Keratinocyte (primary cell): ENCODE data around the gene SMARCA2. TPM values are rescaled to one million over a fixed set of nuclear protein-coding genes. Genes with fewer than 3 reads are reported as not detected.

Experiments used
- DNase-seq: peaks from one replicate; pipeline ENCODE4 v3.0.0-alpha.2; 2011; ENCODE audit warnings: low read depth, missing footprints, low spot score
- FAIRE-seq: peaks from 2 replicates; lab custom pipeline; 2011; peaks lifted over from hg19 to GRCh38; lab: Jason Lieb, UNC
- H2AFZ ChIP-seq: 2 replicates; pipeline ENCODE4 v1.6.0; 2012; ENCODE audit warnings: low read length, control low read depth, inconsistent platforms; ENCODE audit not compliant: control insufficient read depth
- H3K27ac ChIP-seq: 2 replicates; pipeline ENCODE4 v1.5.1; 2011; ENCODE audit warnings: low read length; ENCODE audit not compliant: control insufficient read depth, insufficient read depth
- H3K27me3 ChIP-seq: 3 replicates; pipeline ENCODE4 v1.6.0; 2011; ENCODE audit warnings: low read length; ENCODE audit not compliant: control insufficient read depth, insufficient read depth; ENCODE audit errors: extremely low read depth
- H3K36me3 ChIP-seq, 2 experiments: 2 replicates in 1 of 2; 3 replicates in 1 of 2; pipeline ENCODE4 v1.5.1; 2011; ENCODE audit warnings: low read length in 2 of 2, mild to moderate bottlenecking in 1 of 2; ENCODE audit not compliant: control insufficient read depth in 2 of 2, insufficient read depth in 2 of 2; ENCODE audit errors: extremely low read depth in 1 of 2
- H3K4me1 ChIP-seq: 3 replicates; pipeline ENCODE4 v1.5.1; 2011; ENCODE audit warnings: low read length; ENCODE audit not compliant: control insufficient read depth, insufficient read depth; ENCODE audit errors: extremely low read depth
- H3K4me2 ChIP-seq: 3 replicates; pipeline ENCODE4 v1.6.0; 2011; ENCODE audit warnings: low read depth, low read length; ENCODE audit not compliant: control insufficient read depth, insufficient read depth; ENCODE audit errors: extremely low read depth
- H3K4me3 ChIP-seq, 3 experiments: fragments of 200-600 bp in 1 of 3; sonication (generic) in 1 of 3; 2 replicates in 2 of 3; 3 replicates in 1 of 3; pipeline ENCODE4 v1.5.1; 2011 to 2016; ENCODE audit warnings: low read length in 3 of 3, mild to moderate bottlenecking in 3 of 3, control low read depth in 2 of 3, inconsistent platforms in 1 of 3, low read depth in 1 of 3, mixed read lengths in 1 of 3, mixed run types in 1 of 3, moderate library complexity in 1 of 3; ENCODE audit not compliant: control insufficient read depth in 2 of 3, insufficient read depth in 2 of 3; ENCODE audit errors: extremely low read depth in 1 of 3
- H3K79me2 ChIP-seq: 2 replicates; pipeline ENCODE4 v1.6.0; 2012; ENCODE audit warnings: low read length; ENCODE audit not compliant: control insufficient read depth, insufficient read depth
- H3K9ac ChIP-seq: 3 replicates; pipeline ENCODE4 v1.6.0; 2011; ENCODE audit warnings: low read length; ENCODE audit not compliant: control insufficient read depth, insufficient read depth; ENCODE audit errors: extremely low read depth
- H3K9me1 ChIP-seq: 3 replicates; pipeline ENCODE4 v1.6.0; 2011; ENCODE audit warnings: low read length; ENCODE audit not compliant: control insufficient read depth, insufficient read depth; ENCODE audit errors: extremely low read depth
- H3K9me3 ChIP-seq: 2 replicates; pipeline ENCODE4 v1.5.1; 2012; ENCODE audit warnings: low read depth, low read length; ENCODE audit not compliant: control insufficient read depth
- H4K20me1 ChIP-seq: 3 replicates; pipeline ENCODE4 v1.6.0; 2011; ENCODE audit warnings: low read length; ENCODE audit not compliant: control insufficient read depth, insufficient read depth; ENCODE audit errors: extremely low read depth
- CTCF ChIP-seq, 3 experiments: IDR thresholded peaks in 1 of 3; conservative IDR thresholded peaks in 1 of 3; optimal IDR thresholded peaks in 1 of 3; 2 replicates in 2 of 3; 3 replicates in 1 of 3; pipeline versions ENCODE3 to v1.5.1; 2011; ENCODE audit warnings: low read length in 3 of 3, mild to moderate bottlenecking in 3 of 3, moderate library complexity in 2 of 3, control low read depth in 1 of 3, inconsistent platforms in 1 of 3; ENCODE audit not compliant: insufficient read depth in 2 of 3; ENCODE audit errors: extremely low read depth in 1 of 3
- EZH2 ChIP-seq: IDR thresholded peaks from one replicate; pipeline ENCODE4 v1.6.1; 2012; ENCODE audit warnings: inconsistent platforms, mild to moderate bottlenecking, low read length, moderate library complexity
- dilution Hi-C: fragments of 300-500 bp; cut with MboI; formaldehyde crosslinking; loops from one replicate; pipeline ENCODE4 v1.7.0; 2020; ENCODE audit warnings: low sequenced_read_pairs; ENCODE audit not compliant: extremely low pct_ligation_motif_present
- polyA plus RNA-seq, 5 experiments: library from polyadenylated mRNA; depleted of rRNA in 3 of 5; stranded (reverse) in 3 of 5; stranded (forward) in 1 of 5; unstranded in 1 of 5; fragments of >200 nt; gene quantifications; 1 replicate in 1 of 5; 2 replicates in 3 of 5; 3 replicates in 1 of 5; pipeline versions ENCODE4 v1.2.1 to v1.2.3, GENCODE V29; 2011 to 2012; ENCODE audit warnings: missing spikeins in 2 of 5, low read depth in 1 of 5, low replicate concordance in 1 of 5

The SMARCA2 gene
- polyA plus RNA-seq, 1 donor (not counting 4 experiments of a cell fraction or from before 2014, with no cell fraction given), result 39.0 TPM

- no peaks in the 10 kb centered on the region for H4K20me1 ChIP-seq
- no peaks in the 10 kb centered on the region for H3K4me1 ChIP-seq
- dilution Hi-C loops, result no loop called here
- H3K4me3 ChIP-seq, result no peak overlapping the region
- no peaks in the 10 kb centered on the region for H3K9me1 ChIP-seq
- no peak overlapping the region for H3K27ac ChIP-seq
- DNase-seq (no peak), FAIRE-seq (no peak)
- peaks cover 2 to 5% of the 10 kb centered on the region in 2 experiments for H3K36me3 ChIP-seq
- H3K9me3 ChIP-seq, result no peaks in the 10 kb centered on the region
- TF ChIP-seq CTCF (optimal IDR thresholded peaks at IDR 0.05 in 1 of 3, IDR thresholded peaks at IDR 0.05 in 1 of 3, conservative IDR thresholded peaks at IDR 0.05 in 1 of 3; ENCODE audit: extremely low read depth in 1 of 3, insufficient read depth in 2 of 3, low read length in 3 of 3) (no peak), EZH2 (no peak)
- no peaks in the 10 kb centered on the region for H3K27me3 ChIP-seq
- no peak overlapping the region for H3K9ac ChIP-seq
- H2AFZ ChIP-seq, result no peak overlapping the region
- H3K4me2 ChIP-seq, result no peak overlapping the region
- H3K79me2 ChIP-seq, result no peaks in the 10 kb centered on the region
These were observed 180.1 kb downstream of the SMARCA2 start for GRCh38 chr9:2195211-2195610.

GRCh38 chr9:2196757-2197156 is 181.6 kb downstream of the SMARCA2 start:
- no peaks in the 10 kb centered on the region for H3K9me1 ChIP-seq
- no peak overlapping the region for H3K27ac ChIP-seq
- FAIRE-seq, result no peak
- no peaks in the 10 kb centered on the region for H3K36me3 ChIP-seq
- no peak for TF ChIP-seq EZH2
- no peak for TF ChIP-seq CTCF (optimal IDR thresholded peaks at IDR 0.05 in 1 of 3, IDR thresholded peaks at IDR 0.05 in 1 of 3, conservative IDR thresholded peaks at IDR 0.05 in 1 of 3; ENCODE audit: extremely low read depth in 1 of 3, insufficient read depth in 2 of 3, low read length in 3 of 3)
- H3K27me3 ChIP-seq, result no peaks in the 10 kb centered on the region
- dilution Hi-C loops, result no loop called here
- H3K79me2 ChIP-seq, result no peaks in the 10 kb centered on the region
- H3K4me2 ChIP-seq, result no peak overlapping the region
- H4K20me1 ChIP-seq, result no peaks in the 10 kb centered on the region
- no peak for DNase-seq
- no peak overlapping the region for H3K4me3 ChIP-seq
- no peaks in the 10 kb centered on the region for H3K4me1 ChIP-seq
- no peak overlapping the region for H2AFZ ChIP-seq
- H3K9me3 ChIP-seq, result no peaks in the 10 kb centered on the region
- H3K9ac ChIP-seq, result no peak overlapping the region
